ENCODE measurements around the gene TSPAN9. TPM values are rescaled to one million over a fixed set of nuclear protein-coding genes. Genes with fewer than 3 reads are reported as not detected.

TSPAN9 gene
- total RNA-seq, 1 donor from 2014 or later, result 23.8 TPM

- H3K27me3 Mint-ChIP-seq (ENCODE audit: low read depth), result no peaks in the 10 kb centered on the region
- no peak overlapping the region for H3K4me3 Mint-ChIP-seq
- H3K4me1 Mint-ChIP-seq, result peaks cover 24% of the 10 kb centered on the region
- no peaks in the 10 kb centered on the region for H3K9me3 Mint-ChIP-seq
- H3K27ac Mint-ChIP-seq (ENCODE audit: unreplicated experiment), result no peak overlapping the region
- DNase-seq (ENCODE audit: low read depth, low spot score), result no peak
- peaks cover 3% of the 10 kb centered on the region for H3K36me3 Mint-ChIP-seq (ENCODE audit: low read depth)
- TF ChIP-seq, protein P1, sequence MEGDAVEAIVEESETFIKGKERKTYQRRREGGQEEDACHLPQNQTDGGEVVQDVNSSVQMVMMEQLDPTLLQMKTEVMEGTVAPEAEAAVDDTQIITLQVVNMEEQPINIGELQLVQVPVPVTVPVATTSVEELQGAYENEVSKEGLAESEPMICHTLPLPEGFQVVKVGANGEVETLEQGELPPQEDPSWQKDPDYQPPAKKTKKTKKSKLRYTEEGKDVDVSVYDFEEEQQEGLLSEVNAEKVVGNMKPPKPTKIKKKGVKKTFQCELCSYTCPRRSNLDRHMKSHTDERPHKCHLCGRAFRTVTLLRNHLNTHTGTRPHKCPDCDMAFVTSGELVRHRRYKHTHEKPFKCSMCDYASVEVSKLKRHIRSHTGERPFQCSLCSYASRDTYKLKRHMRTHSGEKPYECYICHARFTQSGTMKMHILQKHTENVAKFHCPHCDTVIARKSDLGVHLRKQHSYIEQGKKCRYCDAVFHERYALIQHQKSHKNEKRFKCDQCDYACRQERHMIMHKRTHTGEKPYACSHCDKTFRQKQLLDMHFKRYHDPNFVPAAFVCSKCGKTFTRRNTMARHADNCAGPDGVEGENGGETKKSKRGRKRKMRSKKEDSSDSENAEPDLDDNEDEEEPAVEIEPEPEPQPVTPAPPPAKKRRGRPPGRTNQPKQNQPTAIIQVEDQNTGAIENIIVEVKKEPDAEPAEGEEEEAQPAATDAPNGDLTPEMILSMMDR (conservative IDR thresholded peaks at IDR 0.05), result no peak
Observed at GRCh38 chr12:3090240-3091037, 13.3 kb downstream of the TSPAN9 start.

DNA sequence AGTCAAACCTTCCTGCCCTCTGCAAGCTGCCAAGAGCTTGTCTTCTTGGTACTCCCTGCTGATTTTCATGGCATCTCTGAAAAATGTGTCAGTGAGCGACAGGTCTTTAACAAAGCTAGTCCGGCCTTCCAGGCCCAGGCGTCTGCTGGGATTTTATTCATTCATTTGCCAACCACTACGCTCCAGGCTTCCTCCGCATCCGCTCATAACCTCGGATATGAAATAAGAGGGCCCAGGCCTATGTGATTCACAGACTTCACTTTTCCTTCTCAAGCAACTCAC, 13.8 kb downstream of the TSPAN9 start:
- no peak for DNase-seq (ENCODE audit: low read depth, low spot score)
- Mint-ChIP-seq H3K27ac (ENCODE audit: unreplicated experiment) (no peak overlapping the region), H3K4me3 (no peak overlapping the region), H3K36me3 (ENCODE audit: low read depth) (peaks cover 3% of the 10 kb centered on the region), H3K27me3 (ENCODE audit: low read depth) (no peaks in the 10 kb centered on the region), H3K9me3 (no peaks in the 10 kb centered on the region), H3K4me1 (peaks cover 24% of the 10 kb centered on the region)
- TF ChIP-seq, protein P1 (conservative IDR thresholded peaks at IDR 0.05), result no peak

GRCh38 chr12:3091382-3092241, 14.4 kb downstream of the TSPAN9 start:
- H3K9me3 Mint-ChIP-seq, result peaks cover 4% of the 10 kb centered on the region
- no peak overlapping the region for H3K27ac Mint-ChIP-seq (ENCODE audit: unreplicated experiment)
- peaks cover 9% of the 10 kb centered on the region for H3K36me3 Mint-ChIP-seq (ENCODE audit: low read depth)
- DNase-seq (ENCODE audit: low read depth, low spot score), result no peak
- TF ChIP-seq, protein P1 (conservative IDR thresholded peaks at IDR 0.05), result no peak
- H3K4me1 Mint-ChIP-seq, result peaks cover 28% of the 10 kb centered on the region
- no peaks in the 10 kb centered on the region for H3K27me3 Mint-ChIP-seq (ENCODE audit: low read depth)
- no peak overlapping the region for H3K4me3 Mint-ChIP-seq

DNA sequence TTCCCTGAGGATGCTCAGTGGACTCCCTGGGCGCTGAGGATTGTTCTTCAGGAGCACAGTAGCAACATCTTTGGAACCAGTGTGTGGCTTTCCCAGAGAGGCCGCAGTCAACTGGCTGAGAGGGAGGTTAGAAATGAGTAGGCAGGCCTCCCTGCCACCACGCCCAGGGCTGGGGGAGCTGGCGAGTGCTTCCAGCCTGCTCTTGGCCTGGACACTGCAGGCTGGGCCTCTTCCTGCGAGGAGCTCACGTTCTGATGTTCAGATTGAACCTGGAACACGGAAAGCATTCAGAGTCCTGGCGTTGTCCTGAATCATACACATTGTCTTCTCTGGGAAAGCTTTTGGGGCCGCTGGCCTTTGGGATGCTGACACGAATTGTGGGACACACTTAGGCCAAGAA, 15.6 kb downstream of the TSPAN9 start:
- peaks cover 37% of the 10 kb centered on the region for H3K4me1 Mint-ChIP-seq
- no peak overlapping the region for H3K27ac Mint-ChIP-seq (ENCODE audit: unreplicated experiment)
- peaks cover under 1% of the 10 kb centered on the region for H3K27me3 Mint-ChIP-seq (ENCODE audit: low read depth)
- peaks cover 5% of the 10 kb centered on the region for H3K9me3 Mint-ChIP-seq
- DNase-seq (ENCODE audit: low read depth, low spot score), result no peak
- H3K36me3 Mint-ChIP-seq (ENCODE audit: low read depth), result peaks cover 12% of the 10 kb centered on the region
- no peak overlapping the region for H3K4me3 Mint-ChIP-seq
- TF ChIP-seq, protein P1 (conservative IDR thresholded peaks at IDR 0.05), result no peak

GRCh38 chr12:3097186-3097804, 20.1 kb downstream of the TSPAN9 start:
- no peak for DNase-seq (ENCODE audit: low read depth, low spot score)
- TF ChIP-seq, protein P1 (conservative IDR thresholded peaks at IDR 0.05), result no peak
- H3K27ac Mint-ChIP-seq (ENCODE audit: unreplicated experiment), result peak overlapping the region; percentile 87
- H3K36me3 Mint-ChIP-seq (ENCODE audit: low read depth), result peaks cover 28% of the 10 kb centered on the region
- no peak overlapping the region for H3K4me3 Mint-ChIP-seq
- H3K9me3 Mint-ChIP-seq, result peaks cover 12% of the 10 kb centered on the region
- peaks cover 13% of the 10 kb centered on the region for H3K27me3 Mint-ChIP-seq (ENCODE audit: low read depth)
- H3K4me1 Mint-ChIP-seq, result peaks cover 29% of the 10 kb centered on the region

All from neural crest cell (in vitro differentiated cells).